NCI-H146 (cell line): ENCODE results near the gene DDIT3.
"Not testable (repeated sequence)": the region's sequence is repeated elsewhere in the genome, so short reads cannot be mapped to it uniquely, and the experiment has no call there.

Source experiments
- DNase-seq: peaks from one replicate; lab custom pipeline; 2025; lab: John Stamatoyannopoulos, UW

The DDIT3 gene

GRCh38 chr12:57513266-57513665 lies 7.0 kb downstream of the DDIT3 start:
- DNase-seq: no peak

- DNase-seq: no peak
Measured at GRCh38 chr12:57512665-57513064, 7.6 kb downstream of the DDIT3 start.

GRCh38 chr12:57511588-57512325 lies 8.6 kb downstream of the DDIT3 start:
- DNase-seq: no peak

- no peak for DNase-seq
Measured at GRCh38 chr12:57511161-57511560, 9.2 kb downstream of the DDIT3 start.

GRCh38 chr12:57507796-57508195 lies 12.5 kb downstream of the DDIT3 start:
- DNase-seq: not testable (repeated sequence)

GRCh38 chr12:57506541-57506940 lies 13.8 kb downstream of the DDIT3 start:
- DNase-seq: not testable (repeated sequence)

- not testable (repeated sequence) for DNase-seq
Measured at GRCh38 chr12:57502311-57502969, 17.9 kb downstream of the DDIT3 start.

GRCh38 chr12:57500213-57500612 lies 20.1 kb downstream of the DDIT3 start:
- DNase-seq: no peak

GRCh38 chr12:57498571-57498970 lies 21.7 kb downstream of the DDIT3 start:
- DNase-seq: no peak

GRCh38 chr12:57498132-57498502 lies 22.2 kb downstream of the DDIT3 start:
- no peak for DNase-seq

GRCh38 chr12:57497223-57498131 lies 22.8 kb downstream of the DDIT3 start:
- no peak for DNase-seq

GRCh38 chr12:57496822-57497221 lies 23.5 kb downstream of the DDIT3 start:
- no peak for DNase-seq

GRCh38 chr12:57495051-57495701 lies 25.1 kb downstream of the DDIT3 start:
- DNase-seq: not testable (repeated sequence)

- no peak for DNase-seq
Measured at GRCh38 chr12:57491393-57492280, 28.7 kb downstream of the DDIT3 start.

- DNase-seq: no peak
Measured at GRCh38 chr12:57490126-57490525, 30.2 kb downstream of the DDIT3 start.

GRCh38 chr12:57489157-57489641 lies 31.1 kb downstream of the DDIT3 start:
- DNase-seq: no peak

- DNase-seq: peak; percentile 23
Measured at GRCh38 chr12:57488402-57489156, 31.7 kb downstream of the DDIT3 start.

GRCh38 chr12:57487597-57488401 lies 32.5 kb downstream of the DDIT3 start, which contains the start of gene MARS1:
TSS of gene MARS1 (plus strand) at chr12:57488068. CDS start at chr12:57488091, 23 bp downstream.
- DNase-seq: peak; percentile 96

GRCh38 chr12:57487055-57487596 lies 33.2 kb downstream of the DDIT3 start:
- DNase-seq: no peak
